GM12878 (cell line): Measurements from ENCODE around the gene NR2F6. TPM values are rescaled to one million over a fixed set of nuclear protein-coding genes. Genes with fewer than 3 reads are reported as not detected.

Experiments used
- ATAC-seq: fragments of 200-7000 bp; cut with Tn5 transposase; 3 replicates; pipeline ENCODE4 v1.9.1; 2020; ENCODE audit warnings: mild to moderate bottlenecking, moderate library complexity
- BruUV-seq: library from RNA; stranded (reverse); fragments of 400-500 nt; replicated peaks from 2 replicates; lab custom pipeline; 2021; lab: Mats Ljungman, UMichigan
- CTCF ChIA-PET: fragments of 300-600 bp; sonication (Branson Sonifier 250); formaldehyde crosslinking; extraction: SDS; loops from one replicate; lab custom pipeline; 2021; ENCODE audit warnings: inconsistent platforms; lab: Yijun Ruan, JAX
- POLR2A ChIA-PET: fragments of 350-600 bp; formaldehyde crosslinking; extraction: SDS; loops from one replicate; lab custom pipeline; 2021; ENCODE audit warnings: inconsistent platforms; lab: Charles Lee
- RAD21 ChIA-PET: fragments of 300-600 bp; sonication (Branson Sonifier 250); formaldehyde crosslinking; loops from one replicate; lab custom pipeline; 2023; ENCODE audit warnings: antibody characterized with exemption; ENCODE audit not compliant: unreplicated experiment; lab: Charles Lee
- SMC1A ChIA-PET: fragments of 300-600 bp; sonication (Branson Sonifier 250); formaldehyde crosslinking; loops from one replicate; lab custom pipeline; 2023; ENCODE audit not compliant: unreplicated experiment, uncharacterized antibody; lab: Charles Lee
- DNase-seq: peaks from one replicate; pipeline ENCODE4 v3.0.0-alpha.2; 2011; ENCODE audit warnings: low read depth, low spot score
- FAIRE-seq: peaks from 3 replicates; lab custom pipeline; 2011; peaks lifted over from hg19 to GRCh38; lab: Jason Lieb, UNC
- H2AFZ ChIP-seq: 2 replicates; pipeline ENCODE4 v1.6.0; 2011; ENCODE audit warnings: low read depth, low read length, control low read depth; ENCODE audit not compliant: control insufficient read depth
- H3K27ac ChIP-seq: 2 replicates; pipeline ENCODE4 v1.5.1; 2011; ENCODE audit warnings: control low read depth; ENCODE audit not compliant: control insufficient read depth, insufficient read depth
- H3K27me3 ChIP-seq, 2 experiments: replicated peaks in 1 of 2; 2 replicates each; pipeline versions ENCODE4 v1.6.0 to v1.6.1; 2011; ENCODE audit warnings: low read length in 1 of 2; ENCODE audit not compliant: control insufficient read depth in 2 of 2, insufficient read depth in 2 of 2
- H3K36me3 ChIP-seq, 2 experiments: 2 replicates each; pipeline ENCODE4 v1.5.1; 2011; ENCODE audit warnings: low read length in 1 of 2; ENCODE audit not compliant: control insufficient read depth in 2 of 2, insufficient read depth in 2 of 2
- H3K4me1 ChIP-seq: 2 replicates; pipeline ENCODE4 v1.6.1; 2011; ENCODE audit warnings: mild to moderate bottlenecking, low read length, moderate library complexity, mixed read lengths; ENCODE audit not compliant: control insufficient read depth, insufficient read depth
- H3K4me2 ChIP-seq: 2 replicates; pipeline ENCODE4 v1.6.0; 2011; ENCODE audit warnings: control low read depth; ENCODE audit not compliant: control insufficient read depth, insufficient read depth
- H3K4me3 ChIP-seq: fragments of 200-600 bp; sonication (generic); 2 replicates; pipeline ENCODE4 v1.5.1; 2016
- H3K79me2 ChIP-seq: 2 replicates; pipeline ENCODE4 v1.6.0; 2011; ENCODE audit warnings: low read length; ENCODE audit not compliant: control insufficient read depth, insufficient read depth
- H3K9ac ChIP-seq: 2 replicates; pipeline ENCODE4 v1.8.0; 2011; ENCODE audit warnings: low read length, control low read depth, mixed read lengths; ENCODE audit not compliant: control insufficient read depth, insufficient read depth
- H3K9me3 ChIP-seq: replicated peaks from 3 replicates; pipeline ENCODE4 v1.5.1; 2011; ENCODE audit warnings: mild to moderate bottlenecking, low read length; ENCODE audit not compliant: control insufficient read depth, insufficient read depth
- H4K20me1 ChIP-seq: 2 replicates; pipeline ENCODE4 v1.6.0; 2011; ENCODE audit not compliant: control insufficient read depth, insufficient read depth
- CREM ChIP-seq: IDR thresholded peaks from 2 replicates; pipeline ENCODE4 v1.6.1; 2014; ENCODE audit warnings: antibody characterized with exemption, low read depth
- HDGF ChIP-seq: fragments of 450-650 bp; IDR thresholded peaks from 2 replicates; pipeline ENCODE4 v1.6.1; 2016; ENCODE audit warnings: antibody characterized with exemption
- MEF2B ChIP-seq: fragments of 450-650 bp; IDR thresholded peaks from 2 replicates; pipeline ENCODE4 v1.6.1; 2018; ENCODE audit warnings: mild to moderate bottlenecking, moderate library complexity; ENCODE audit not compliant: partially characterized antibody, poor library complexity, severe bottlenecking
- NFIC ChIP-seq: IDR thresholded peaks from 2 replicates; pipeline ENCODE4 v1.6.1; 2012; ENCODE audit warnings: low read depth, mild to moderate bottlenecking, inconsistent platforms, low read length, moderate library complexity
- POLR2A ChIP-seq: IDR thresholded peaks from 2 replicates; pipeline ENCODE4 v1.6.1; 2011; ENCODE audit warnings: low read depth, mild to moderate bottlenecking, low read length
- RUNX3 ChIP-seq: IDR thresholded peaks from 2 replicates; pipeline ENCODE4 v1.6.1; 2012; ENCODE audit warnings: low read length, inconsistent platforms
- ZNF384 ChIP-seq: IDR thresholded peaks from 2 replicates; pipeline ENCODE4 v1.6.1; 2012; ENCODE audit warnings: low read depth, mild to moderate bottlenecking, low read length, improper control_type of control experiment, borderline replicate concordance
- WGBS: methylation state at CpG from one replicate; pipeline ENCODE4 v1.1.6; 2016; ENCODE audit warnings: low lambda C conversion rate; ENCODE audit not compliant: insufficient replicate concordance, insufficient coverage; ENCODE audit errors: missing lambda C conversion rate; 5-methylcytosine and 5-hydroxymethylcytosine counted together
- in situ Hi-C: fragments of 300-500 bp; cut with MboI; formaldehyde crosslinking; loops from 9 replicates; pipeline ENCODE4 v1.14.3; 2018; ENCODE audit warnings: mixed read lengths
- intact Hi-C: fragments of 100-400 bp; cut with micrococcal nuclease; formaldehyde crosslinking; loops from one replicate; pipeline ENCODE4 v1.14.2; 2022; ENCODE audit not compliant: unreplicated experiment
- polyA plus RNA-seq, 11 experiments: library from polyadenylated mRNA; depleted of rRNA in 4 of 11; unstranded in 6 of 11; stranded (reverse) in 5 of 11; fragments of >200 nt; fragmentation: Nextera tagmentation in 4 of 11; fragmentation: Illumina TruSeq in 1 of 11; extraction: Ambion mirVana in 4 of 11; extraction: Trizol in 1 of 11; gene quantifications; 1 replicate in 1 of 11; 2 replicates in 10 of 11; pipeline versions ENCODE4 v1.2.1 to v1.2.3, GENCODE V29; 2011 to 2016; ENCODE audit warnings: inconsistent platforms in 2 of 11, missing spikeins in 2 of 11, low read depth in 1 of 11
- total RNA-seq, 4 experiments: library from RNA; depleted of rRNA in 3 of 4; stranded (reverse); fragments of >200 nt in 3 of 4; fragmentation: Illumina TruSeq in 1 of 4; extraction: Trizol in 1 of 4; gene quantifications; 2 replicates each; pipeline versions ENCODE4 v1.2.1 to v1.2.3, GENCODE V29; 2013 to 2021

NR2F6 gene
- total and polyA plus RNA-seq, 10 of the 15 experiments (the other 5 are each of a cell fraction or from before 2014, with no cell fraction given): 0.18 to 15.5 (median 6.1) TPM

GRCh38 chr19:17210296-17210695, 35.4 kb downstream of the NR2F6 start:
- ATAC-seq (no peak), FAIRE-seq (no peak), DNase-seq (no peak)
- Histone ChIP-seq H3K4me1 (peaks cover 6% of the 10 kb centered on the region), H4K20me1 (no peaks in the 10 kb centered on the region), H3K27ac (no peak overlapping the region), H3K27me3 (no peaks in the 10 kb centered on the region), H3K9me3 (no peaks in the 10 kb centered on the region), H3K4me3 (no peak overlapping the region), H3K79me2 (no peaks in the 10 kb centered on the region; the same call in 1 of the 2 replicates), H3K4me2 (no peak overlapping the region), H3K9ac (no peak overlapping the region), H3K36me3 (peaks cover 7 to 39% of the 10 kb centered on the region in 2 experiments; a peak in 3 of 4 replicates), H2AFZ (no peak overlapping the region)
- POLR2A ChIA-PET: no interaction called here
- BruUV-seq: no TSS peak
- 39% methylated on average over 14 of the region's 14 CpGs for WGBS
- TF ChIP-seq MEF2B: peak; percentile 19
- TF ChIP-seq ZNF384: no peak
- TF ChIP-seq CREM: no peak
- RAD21 ChIA-PET: no interaction called here
- SMC1A ChIA-PET: interaction anchor here (1.0 kb wide), 1 partner anchor 144 kb away, joined by 3 read pairs; no protein-coding TSS in a partner anchor
- intact Hi-C loops: no loop called here
- in situ Hi-C loops: no loop called here
- CTCF ChIA-PET: no interaction called here

GRCh38 chr19:17209126-17210036, 36.3 kb downstream of the NR2F6 start:
- CTCF ChIA-PET: no interaction called here
- TF ChIP-seq HDGF (peak; percentile 83; the same call in 1 of the 2 replicates), POLR2A (peak; percentile 49; the same call in 1 of the 2 replicates), NFIC (no peak), RUNX3 (0 out of 2 replicates have a peak, but pooled peaks have one; percentile 3)
- TF ChIP-seq, all 136 proteins: peak for 3
- SMC1A ChIA-PET: no interaction called here
- no peak overlapping the region for H3K27ac ChIP-seq
- no peak for FAIRE-seq
- H3K9ac ChIP-seq: no peak overlapping the region
- H3K27me3 ChIP-seq: no peaks in the 10 kb centered on the region
- intact Hi-C loops (no loop called here), in situ Hi-C loops (no loop called here)
- ATAC-seq: peak; percentile 80
- H2AFZ ChIP-seq: no peak overlapping the region
- no peak overlapping the region for H3K4me2 ChIP-seq
- WGBS: 58% methylated on average over 24 of the region's 28 CpGs
- H3K9me3 ChIP-seq: no peaks in the 10 kb centered on the region
- no peak overlapping the region for H3K4me3 ChIP-seq
- H4K20me1 ChIP-seq: no peaks in the 10 kb centered on the region
- no TSS peak for BruUV-seq
- peaks cover 7 to 40% of the 10 kb centered on the region in 2 experiments; a peak in 3 of 4 replicates for H3K36me3 ChIP-seq
- H3K79me2 ChIP-seq: no peaks in the 10 kb centered on the region; the same call in 1 of the 2 replicates
- no peak for DNase-seq
- peaks cover 2% of the 10 kb centered on the region for H3K4me1 ChIP-seq
- POLR2A ChIA-PET: no interaction called here
- RAD21 ChIA-PET: no interaction called here
